Measurements from ENCODE around the gene POLG2. TPM values are rescaled to one million over a fixed set of nuclear protein-coding genes. Genes with fewer than 3 reads are reported as not detected.
"Not testable (repeated sequence)": the region's sequence is repeated elsewhere in the genome, so short reads cannot be mapped to it uniquely, and the experiment has no call there.

The POLG2 gene
- polyA plus RNA-seq, 2 of the 4 experiments (the other 2 are of a cell fraction): 26.3 to 31.3 TPM

DNA sequence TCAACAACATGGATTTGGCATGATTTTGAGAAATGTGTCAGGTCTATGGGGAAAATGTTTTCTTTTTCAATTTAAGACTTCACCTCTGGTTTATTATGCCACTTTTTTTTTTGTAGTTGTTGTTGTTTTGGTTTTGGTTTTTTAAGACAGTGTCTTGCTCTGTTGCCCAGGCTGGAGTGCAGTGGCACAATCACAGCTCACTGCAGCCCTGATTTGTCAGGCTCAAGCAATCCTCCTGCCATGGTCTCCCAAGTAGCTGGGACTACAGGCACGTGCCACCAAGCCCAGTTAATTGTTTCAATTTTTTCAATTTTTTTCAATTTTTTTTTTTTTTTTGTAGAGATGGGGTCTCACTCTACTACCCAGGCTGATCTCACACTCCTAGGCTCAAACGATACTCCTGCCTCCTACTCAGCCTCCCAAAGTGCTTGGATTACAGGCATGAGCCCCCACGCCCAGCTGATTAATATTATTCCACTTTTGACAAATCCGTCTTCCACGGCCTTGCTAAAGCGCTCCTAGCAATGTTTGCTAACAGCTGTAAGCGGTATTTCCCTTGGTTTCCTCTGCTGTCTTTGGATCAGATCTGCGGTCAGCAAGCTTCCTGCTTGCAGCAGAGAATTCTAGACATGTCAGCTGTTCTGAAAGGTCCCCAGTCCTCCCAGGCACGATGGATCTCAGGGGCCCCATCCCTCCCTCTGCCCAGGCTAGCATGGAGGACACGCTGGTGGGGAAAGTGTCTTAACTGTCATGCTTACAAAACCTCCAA, 54.9 kb downstream of the POLG2 start:
- peaks cover 22% of the 10 kb centered on the region for H3K4me1 ChIP-seq
- ATAC-seq (peak; percentile 45 to 60; a peak in 4 of 6 replicates), DNase-seq (ENCODE audit: low read depth in 1 of 2, low spot score in 1 of 2) (no peak), FAIRE-seq (no peak)
- TF ChIP-seq RARB (CRISPR knock-in tag; IDR thresholded peaks at IDR 0.05) (no peak), TP53 (CRISPR knock-in tag; IDR thresholded peaks at IDR 0.05) (no peak), NFE2L2 (conservative IDR thresholded peaks at IDR 0.05; ENCODE audit: low read length) (no peak), ATOH8 (CRISPR knock-in tag; IDR thresholded peaks at IDR 0.05; ENCODE audit: low read depth) (no peak), ESRRA (IDR thresholded peaks at IDR 0.05; ENCODE audit: borderline replicate concordance, low read length) (no peak), ZNF302 (CRISPR knock-in tag; IDR thresholded peaks at IDR 0.05) (no peak), NPAS2 (CRISPR knock-in tag; IDR thresholded peaks at IDR 0.05; ENCODE audit: borderline replicate concordance) (no peak), JUNB (IDR thresholded peaks at IDR 0.05) (no peak), POLR2AphosphoS2 (conservative IDR thresholded peaks at IDR 0.05; ENCODE audit: low read length) (no peak), MAFK (IDR thresholded peaks at IDR 0.05; ENCODE audit: partially characterized antibody) (no peak), RCOR1 (IDR thresholded peaks at IDR 0.05; ENCODE audit: low read depth, low read length) (no peak), FOXS1 (CRISPR knock-in tag; IDR thresholded peaks at IDR 0.05) (no peak), ELK1 (IDR thresholded peaks at IDR 0.05; ENCODE audit: low read depth, low read length) (no peak), HEYL (CRISPR knock-in tag; IDR thresholded peaks at IDR 0.05) (no peak), GATA3 (IDR thresholded peaks at IDR 0.05; ENCODE audit: borderline replicate concordance) (no peak), EHF (CRISPR knock-in tag; IDR thresholded peaks at IDR 0.05) (no peak), E2F6 (IDR thresholded peaks at IDR 0.05; ENCODE audit: borderline replicate concordance, low read depth) (no peak), HOXB13 (CRISPR knock-in tag; IDR thresholded peaks at IDR 0.05; ENCODE audit: low read depth) (no peak)
- CTCF ChIA-PET: interaction anchor here (0.9 to 16.0 kb wide), 4 partner anchors 9 to 43 kb away, joined by 3 to 163 read pairs (median 4); no protein-coding TSS in a partner anchor
- POLR2A ChIA-PET: no interaction called here
- H3K27ac ChIP-seq: peak overlapping the region; percentile 30 to 71
- 67% methylated on average over 10 of the region's 10 CpGs for WGBS (ENCODE audit: missing lambda C conversion rate)
- no peak overlapping the region for H3K4me3 ChIP-seq
- peaks cover 30% of the 10 kb centered on the region for H3K9me3 ChIP-seq
- peak overlapping the region; percentile 41 for H3K4me2 ChIP-seq

GRCh38 chr17:64439956-64440355, 56.9 kb downstream of the POLG2 start:
- POLR2A ChIA-PET: no interaction called here
- H3K4me3 ChIP-seq: no peak overlapping the region
- FAIRE-seq (no peak), ATAC-seq (no peak), DNase-seq (ENCODE audit: low read depth in 1 of 2, low spot score in 1 of 2) (no peak)
- no peak overlapping the region for H3K4me2 ChIP-seq
- H3K27ac ChIP-seq: no peak overlapping the region
- 91% methylated on average over 2 of the region's 2 CpGs for WGBS (ENCODE audit: missing lambda C conversion rate)
- CTCF ChIA-PET: interaction anchor here (16.0 kb wide), 1 partner anchor 20 kb away, joined by 163 read pairs; no protein-coding TSS in a partner anchor
- H3K9me3 ChIP-seq: peaks cover 41% of the 10 kb centered on the region
- H3K4me1 ChIP-seq: peaks cover 22% of the 10 kb centered on the region
- no peak for TF ChIP-seq TP53 (CRISPR knock-in tag; IDR thresholded peaks at IDR 0.05)
- no peak for TF ChIP-seq BHLHE40 (IDR thresholded peaks at IDR 0.05; ENCODE audit: low read depth, low read length)
- TF ChIP-seq HOXA7 (CRISPR knock-in tag; IDR thresholded peaks at IDR 0.05): no peak
- no peak for TF ChIP-seq FOSL2 (IDR thresholded peaks at IDR 0.05)
- no peak for TF ChIP-seq FOSL2 (CRISPR knock-in tag; IDR thresholded peaks at IDR 0.05)
- TF ChIP-seq, protein P1, sequence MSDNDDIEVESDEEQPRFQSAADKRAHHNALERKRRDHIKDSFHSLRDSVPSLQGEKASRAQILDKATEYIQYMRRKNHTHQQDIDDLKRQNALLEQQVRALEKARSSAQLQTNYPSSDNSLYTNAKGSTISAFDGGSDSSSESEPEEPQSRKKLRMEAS (IDR thresholded peaks at IDR 0.05): no peak
- no peak for TF ChIP-seq ELK1 (IDR thresholded peaks at IDR 0.05; ENCODE audit: low read depth, low read length)
- TF ChIP-seq POLR2AphosphoS2 (conservative IDR thresholded peaks at IDR 0.05; ENCODE audit: low read length): no peak
- no peak for TF ChIP-seq RCOR1 (IDR thresholded peaks at IDR 0.05; ENCODE audit: low read depth, low read length)
- no peak for TF ChIP-seq JUN (IDR thresholded peaks at IDR 0.05)
- TF ChIP-seq GATA3 (IDR thresholded peaks at IDR 0.05; ENCODE audit: borderline replicate concordance): no peak
- TF ChIP-seq ZNF302 (CRISPR knock-in tag; IDR thresholded peaks at IDR 0.05): no peak
- no peak for TF ChIP-seq CBX8 (IDR thresholded peaks at IDR 0.05)
- no peak for TF ChIP-seq RARB (CRISPR knock-in tag; IDR thresholded peaks at IDR 0.05)
- no peak for TF ChIP-seq CHD2 (IDR thresholded peaks at IDR 0.05; ENCODE audit: low read length, partially characterized antibody)
- no peak for TF ChIP-seq BCL3 (IDR thresholded peaks at IDR 0.05)
- no peak for TF ChIP-seq ZSCAN20 (CRISPR knock-in tag; IDR thresholded peaks at IDR 0.05)

DNA sequence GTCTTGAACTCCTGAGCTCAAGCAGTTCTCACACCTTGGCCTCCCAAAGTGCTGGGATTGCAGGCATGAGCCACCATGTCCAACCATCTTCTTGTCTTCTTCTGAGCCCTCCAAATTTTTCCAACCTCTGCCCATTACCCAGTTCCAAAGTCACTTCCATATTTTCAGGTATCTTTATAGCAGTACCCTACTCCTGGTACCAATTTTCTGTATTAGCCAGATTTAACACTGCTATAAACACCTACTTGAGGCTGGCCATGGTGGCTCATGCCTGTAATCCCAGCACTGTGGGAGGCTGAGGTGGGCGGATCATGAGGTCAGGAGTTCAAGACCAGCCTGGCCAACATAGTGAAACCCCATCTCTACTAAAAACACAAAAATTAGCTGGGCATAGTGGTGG, 57.3 kb downstream of the POLG2 start:
- H3K27ac ChIP-seq; POLR2A ChIA-PET; ATAC-seq; FAIRE-seq; DNase-seq (ENCODE audit: low read depth in 1 of 2, low spot score in 1 of 2); H3K4me3 ChIP-seq; H3K4me2 ChIP-seq: not testable (repeated sequence)
- Histone ChIP-seq H3K9me3 (peaks cover 41% of the 10 kb centered on the region), H3K4me1 (peaks cover 22% of the 10 kb centered on the region)
- CTCF ChIA-PET: interaction anchor here (16.0 kb wide), 1 partner anchor 20 kb away, joined by 163 read pairs; no protein-coding TSS in a partner anchor
- WGBS (ENCODE audit: missing lambda C conversion rate): 62% methylated on average over 1 of the region's 1 CpG
